HCT116 (cell line): ENCODE measurements around the gene CD300C. TPM values are rescaled to one million over a fixed set of nuclear protein-coding genes. Genes with fewer than 3 reads are reported as not detected.

Source experiments
- ATAC-seq: fragments of 200-7000 bp; cut with Tn5 transposase; 2 replicates; pipeline ENCODE4 v1.9.1; 2020; ENCODE audit warnings: mild to moderate bottlenecking, moderate library complexity
- BruUV-seq: library from RNA; stranded (reverse); fragments of 400-500 nt; replicated peaks from 2 replicates; lab custom pipeline; 2021; lab: Mats Ljungman, UMichigan
- CTCF ChIA-PET: fragments of 300-600 bp; sonication (Branson Sonifier 250); formaldehyde crosslinking; loops from one replicate; lab custom pipeline; 2021; ENCODE audit warnings: antibody characterized with exemption; lab: Charles Lee
- POLR2A ChIA-PET: fragments of 300-600, 350-600 bp; sonication (Branson Sonifier 250); formaldehyde crosslinking; loops from one replicate; lab custom pipeline; 2021; ENCODE audit warnings: antibody characterized with exemption; lab: Charles Lee
- RAD21 ChIA-PET, 2 experiments: fragments of 300-600 bp; sonication (Branson Sonifier 250); formaldehyde crosslinking; loops; one replicate each; lab custom pipeline; 2023; ENCODE audit warnings: low total read pairs in 2 of 2; ENCODE audit not compliant: uncharacterized antibody in 2 of 2, unreplicated experiment in 2 of 2, low non-redundant PET in 1 of 2; lab: Charles Lee
- DNase-seq: peaks from one replicate; pipeline ENCODE4 v3.0.0-alpha.2; 2010; ENCODE audit warnings: low read depth, low spot score
- H2AFZ ChIP-seq: fragments of 200-600 bp; shearing (Covaris generic), sonication (generic); 2 replicates; pipeline ENCODE4 v1.6.1; 2017; ENCODE audit warnings: low read depth, mixed run types, mixed read lengths, antibody characterized with exemption, low read length; ENCODE audit not compliant: poor library complexity, severe bottlenecking
- H3K27ac ChIP-seq: 2 replicates; pipeline ENCODE4 v1.5.1; 2012; ENCODE audit warnings: low read depth, low read length
- H3K27me3 ChIP-seq: fragments of 200-600 bp; sonication (generic); 2 replicates; pipeline ENCODE4 v1.6.1; 2016; ENCODE audit warnings: mixed run types, low read length, mixed read lengths; ENCODE audit not compliant: insufficient read depth
- H3K36me3 ChIP-seq, 2 experiments: fragments of 200-500 bp in 1 of 2; fragments of 200-600 bp in 1 of 2; sonication (Bioruptor generic) in 1 of 2; sonication (generic) in 1 of 2; 2 replicates each; pipeline versions ENCODE4 v1.5.1 to v1.6.1; 2014 to 2016; ENCODE audit warnings: low read length in 2 of 2, inconsistent platforms in 1 of 2, mixed read lengths in 1 of 2, mixed run types in 1 of 2; ENCODE audit not compliant: insufficient read depth in 2 of 2, control insufficient read depth in 1 of 2
- H3K4me1 ChIP-seq, 2 experiments: fragments of 200-600 bp in 1 of 2; sonication (generic) in 1 of 2; 2 replicates each; pipeline versions ENCODE4 v1.5.1 to v1.6.1; 2012 to 2017; ENCODE audit warnings: low read length in 2 of 2, inconsistent platforms in 1 of 2, mild to moderate bottlenecking in 1 of 2, mixed read lengths in 1 of 2, mixed run types in 1 of 2, moderate library complexity in 1 of 2; ENCODE audit not compliant: insufficient read depth in 2 of 2, control insufficient read depth in 1 of 2
- H3K4me2 ChIP-seq: fragments of 200-600 bp; sonication (generic); 2 replicates; pipeline ENCODE4 v1.6.1; 2017; ENCODE audit warnings: mixed run types, low read length, mixed read lengths
- H3K4me3 ChIP-seq, 2 experiments: fragments of 200-600 bp in 1 of 2; sonication (generic) in 1 of 2; replicated peaks in 1 of 2; 2 replicates each; pipeline ENCODE4 v1.5.1; 2011 to 2016; ENCODE audit warnings: low read length in 2 of 2, control low read depth in 1 of 2, low read depth in 1 of 2, mild to moderate bottlenecking in 1 of 2, mixed read lengths in 1 of 2, mixed run types in 1 of 2
- H3K79me2 ChIP-seq: fragments of 200-600 bp; sonication (generic); 2 replicates; pipeline ENCODE4 v1.6.1; 2017; ENCODE audit warnings: mild to moderate bottlenecking, mixed run types, low read length, moderate library complexity, mixed read lengths; ENCODE audit not compliant: insufficient read depth
- H3K9ac ChIP-seq: fragments of 200-600 bp; sonication (generic); 2 replicates; pipeline ENCODE4 v1.6.1; 2016; ENCODE audit warnings: low read length, mixed read lengths
- H3K9me2 ChIP-seq: fragments of 200-600 bp; sonication (generic), shearing (Covaris generic); 2 replicates; pipeline ENCODE4 v1.6.1; 2017; ENCODE audit warnings: mixed run types, mild to moderate bottlenecking, moderate library complexity; ENCODE audit not compliant: insufficient read depth
- H3K9me3 ChIP-seq, 2 experiments: fragments of 200-500 bp in 1 of 2; fragments of 200-600 bp in 1 of 2; sonication (Bioruptor generic) in 1 of 2; sonication (generic) in 1 of 2; 2 replicates each; pipeline ENCODE4 v1.6.1; 2014 to 2017; ENCODE audit warnings: low read length in 2 of 2, mixed read lengths in 2 of 2, inconsistent platforms in 1 of 2, low read depth in 1 of 2, mild to moderate bottlenecking in 1 of 2, mixed run types in 1 of 2, moderate library complexity in 1 of 2; ENCODE audit not compliant: control insufficient read depth in 1 of 2, insufficient read depth in 1 of 2
- H4K20me1 ChIP-seq: fragments of 200-600 bp; sonication (generic), shearing (Covaris generic); 2 replicates; pipeline ENCODE4 v1.6.1; 2017; ENCODE audit warnings: mixed run types, mild to moderate bottlenecking, moderate library complexity; ENCODE audit not compliant: insufficient read depth
- CBX3 ChIP-seq: IDR thresholded peaks from 2 replicates; pipeline ENCODE4 v1.6.1; 2012; ENCODE audit warnings: low read depth
- CEBPB ChIP-seq: IDR thresholded peaks from 2 replicates; pipeline ENCODE4 v1.6.1; 2012; ENCODE audit warnings: low read depth
- EGR1 ChIP-seq: IDR thresholded peaks from 2 replicates; pipeline ENCODE4 v1.6.1; 2012; ENCODE audit warnings: low read depth
- ELF1 ChIP-seq: IDR thresholded peaks from 2 replicates; pipeline ENCODE4 v1.6.1; 2012; ENCODE audit warnings: low read depth, borderline replicate concordance
- EZH2 ChIP-seq: fragments of 200-600 bp; sonication (generic); IDR thresholded peaks from 2 replicates; pipeline ENCODE4 v1.6.1; 2017; ENCODE audit warnings: antibody characterized with exemption, mixed run types
- EZH2phosphoT487 ChIP-seq: fragments of 200-600 bp; IDR thresholded peaks from 2 replicates; pipeline ENCODE4 v1.6.1; 2018; ENCODE audit warnings: antibody characterized with exemption, borderline replicate concordance
- FOSL1 ChIP-seq: IDR thresholded peaks from 2 replicates; pipeline ENCODE4 v1.6.1; 2012; ENCODE audit warnings: low read depth
- POLR2A ChIP-seq: IDR thresholded peaks from 2 replicates; pipeline ENCODE4 v1.7.0; 2011; ENCODE audit warnings: borderline replicate concordance; ENCODE audit not compliant: insufficient read depth, insufficient read length; ENCODE audit errors: extremely low read depth
- POLR2AphosphoS5 ChIP-seq: IDR thresholded peaks from 2 replicates; pipeline ENCODE4 v1.6.1; 2011; ENCODE audit warnings: mild to moderate bottlenecking, low read depth, low read length, moderate library complexity
- RAD21 ChIP-seq: IDR thresholded peaks from 2 replicates; pipeline ENCODE4 v1.6.1; 2012; ENCODE audit warnings: low read depth, mild to moderate bottlenecking
- SIN3A ChIP-seq: IDR thresholded peaks from 2 replicates; pipeline ENCODE4 v1.6.1; 2012; ENCODE audit warnings: low read depth
- TCF7L2 ChIP-seq: IDR thresholded peaks from 2 replicates; pipeline ENCODE4 v1.7.0; 2011; ENCODE audit warnings: borderline replicate concordance, inconsistent platforms; ENCODE audit not compliant: insufficient read depth, insufficient read length; ENCODE audit errors: extremely low read depth
- YY1 ChIP-seq: IDR thresholded peaks from 2 replicates; pipeline ENCODE4 v1.6.1; 2011; ENCODE audit warnings: low read length, low read depth, moderate library complexity, mild to moderate bottlenecking; ENCODE audit not compliant: insufficient replicate concordance; ENCODE audit errors: extremely low read depth
- ZFX ChIP-seq: fragments of 450-650 bp; IDR thresholded peaks from 2 replicates; pipeline ENCODE4 v1.6.1; 2017
- ZNF274 ChIP-seq: fragments of 200-500 bp; sonication (Bioruptor generic); IDR thresholded peaks from 2 replicates; pipeline ENCODE4 v1.6.1; 2014; ENCODE audit warnings: mild to moderate bottlenecking, low read depth, low read length, inconsistent platforms
- intact Hi-C: fragments of 100-400 bp; cut with micrococcal nuclease; formaldehyde crosslinking; loops from 2 replicates; pipeline ENCODE4 v1.10.0; 2022
- total RNA-seq: library from RNA; stranded (reverse); gene quantifications from one replicate; pipeline ENCODE4 v1.2.1, GENCODE V29; 2021; ENCODE audit not compliant: unreplicated experiment
- TF ChIP-seq, protein P1 (sequence below): IDR thresholded peaks from 2 replicates; pipeline ENCODE4 v1.6.1; 2012
- TF ChIP-seq, protein P2 (sequence below): IDR thresholded peaks from 2 replicates; pipeline ENCODE4 v1.6.1; 2011; ENCODE audit warnings: mild to moderate bottlenecking, low read length, moderate library complexity; ENCODE audit not compliant: insufficient replicate concordance; ENCODE audit errors: extremely low read depth

CD300C gene
- total RNA-seq, 1 experiment from 2014 or later: 0.15 TPM

DNA sequence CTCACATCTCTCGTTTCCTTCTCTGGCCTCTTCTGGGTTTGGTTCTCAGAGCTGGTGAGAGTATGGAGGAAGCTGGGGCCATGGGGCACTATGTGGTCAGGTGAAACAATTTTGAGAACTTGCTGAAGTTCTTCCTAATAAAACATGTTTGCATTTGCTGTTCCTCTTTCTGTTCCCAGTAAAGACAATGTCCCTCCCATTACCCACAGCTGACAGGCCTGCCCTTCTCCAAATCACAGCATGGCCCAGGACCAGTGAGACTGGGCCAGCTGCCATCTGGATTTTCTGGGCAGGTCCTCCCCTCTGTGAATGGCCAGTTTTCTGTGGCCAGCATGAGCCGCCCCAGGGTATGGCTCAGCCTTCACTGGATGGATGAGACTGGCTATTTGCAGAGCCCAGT is 21.5 kb upstream of the CD300C start, which contains the start of gene CD300H:
Gene CD300H, minus strand, starts transcription at position 113 of the 400 bp plus-strand sequence.
- H3K4me3 ChIP-seq: no peak within 1 kb of the TSS
- ChIA-PET CTCF (interaction anchor here (1.6 to 4.0 kb wide), 7 partner anchors 9 to 187 kb away, joined by 3 to 30 read pairs (median 11); partner anchors contain the start of gene CD300LD), RAD21 (no interaction called here), POLR2A (no interaction called here)
- TF ChIP-seq YY1 (no peak), FOSL1 (no peak), ZFX (no peak), CEBPB (no peak), ZNF274 (no peak), EZH2phosphoT487 (no peak), ELF1 (no peak), EZH2 (no peak), POLR2A (no peak), SIN3A (no peak), POLR2AphosphoS5 (no peak), EGR1 (no peak), CBX3 (no peak), RAD21 (no peak), TCF7L2 (no peak)
- TF ChIP-seq, protein P1, sequence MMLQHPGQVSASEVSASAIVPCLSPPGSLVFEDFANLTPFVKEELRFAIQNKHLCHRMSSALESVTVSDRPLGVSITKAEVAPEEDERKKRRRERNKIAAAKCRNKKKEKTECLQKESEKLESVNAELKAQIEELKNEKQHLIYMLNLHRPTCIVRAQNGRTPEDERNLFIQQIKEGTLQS: no peak
- TF ChIP-seq, protein P2, sequence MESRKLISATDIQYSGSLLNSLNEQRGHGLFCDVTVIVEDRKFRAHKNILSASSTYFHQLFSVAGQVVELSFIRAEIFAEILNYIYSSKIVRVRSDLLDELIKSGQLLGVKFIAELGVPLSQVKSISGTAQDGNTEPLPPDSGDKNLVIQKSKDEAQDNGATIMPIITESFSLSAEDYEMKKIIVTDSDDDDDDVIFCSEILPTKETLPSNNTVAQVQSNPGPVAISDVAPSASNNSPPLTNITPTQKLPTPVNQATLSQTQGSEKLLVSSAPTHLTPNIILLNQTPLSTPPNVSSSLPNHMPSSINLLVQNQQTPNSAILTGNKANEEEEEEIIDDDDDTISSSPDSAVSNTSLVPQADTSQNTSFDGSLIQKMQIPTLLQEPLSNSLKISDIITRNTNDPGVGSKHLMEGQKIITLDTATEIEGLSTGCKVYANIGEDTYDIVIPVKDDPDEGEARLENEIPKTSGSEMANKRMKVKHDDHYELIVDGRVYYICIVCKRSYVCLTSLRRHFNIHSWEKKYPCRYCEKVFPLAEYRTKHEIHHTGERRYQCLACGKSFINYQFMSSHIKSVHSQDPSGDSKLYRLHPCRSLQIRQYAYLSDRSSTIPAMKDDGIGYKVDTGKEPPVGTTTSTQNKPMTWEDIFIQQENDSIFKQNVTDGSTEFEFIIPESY: no peak
- no TSS peak for BruUV-seq
- H3K4me1 ChIP-seq: peaks cover 14 to 25% of the 10 kb centered on the region in 2 experiments
- ATAC-seq (no peak), DNase-seq (no peak)
- no peaks in the 10 kb centered on the region for H3K9me2 ChIP-seq
- H2AFZ ChIP-seq: no peak within 1 kb of the TSS
- intact Hi-C loops: no loop called here
- no peak within 1 kb of the TSS for H3K9ac ChIP-seq
- no peaks in the 10 kb centered on the region for H3K79me2 ChIP-seq
- no peaks in the 10 kb centered on the region for H3K36me3 ChIP-seq
- no peaks in the 10 kb centered on the region for H4K20me1 ChIP-seq
- no peak within 1 kb of the TSS for H3K4me2 ChIP-seq
- H3K9me3 ChIP-seq: no peaks in the 10 kb centered on the region
- H3K27ac ChIP-seq: no peak within 1 kb of the TSS
- no peaks in the 10 kb centered on the region; the same call in 1 of the 2 replicates for H3K27me3 ChIP-seq
